Mesendoderm (in vitro differentiated cells): ENCODE results near the gene MICU1.

Experiments used
- DNase-seq: peaks from one replicate; pipeline ENCODE4 v3.0.0; 2013
- H2AK5ac ChIP-seq: 2 replicates; pipeline ENCODE4 v1.6.1; 2013; ENCODE audit warnings: low read length, inconsistent platforms
- H2BK120ac ChIP-seq: 2 replicates; pipeline ENCODE4 v1.6.1; 2013; ENCODE audit warnings: low read depth, mild to moderate bottlenecking, low read length, moderate library complexity, mixed read lengths
- H2BK15ac ChIP-seq: replicated peaks from 2 replicates; pipeline ENCODE4 v1.6.1; 2013; ENCODE audit warnings: low read depth, mild to moderate bottlenecking, moderate library complexity
- H2BK5ac ChIP-seq: 2 replicates; pipeline ENCODE4 v1.6.1; 2013; ENCODE audit warnings: low read length, inconsistent platforms
- H3K18ac ChIP-seq: 2 replicates; pipeline ENCODE4 v1.6.1; 2013; ENCODE audit warnings: mild to moderate bottlenecking, low read length, mixed read lengths
- H3K23ac ChIP-seq: one replicate; pipeline ENCODE4 v1.6.1; 2013; ENCODE audit warnings: low read length
- H3K27ac ChIP-seq: 2 replicates; pipeline ENCODE4 v1.5.1; 2013; ENCODE audit warnings: low read depth, mild to moderate bottlenecking, inconsistent platforms, low read length, moderate library complexity
- H3K27me3 ChIP-seq: 2 replicates; pipeline ENCODE4 v1.6.1; 2013; ENCODE audit warnings: low read length, control low read depth, mild to moderate bottlenecking, inconsistent platforms; ENCODE audit not compliant: insufficient read depth, poor library complexity
- H3K36me3 ChIP-seq: 2 replicates; pipeline ENCODE4 v1.6.1; 2013; ENCODE audit warnings: low read length, inconsistent platforms; ENCODE audit not compliant: control insufficient read depth, insufficient read depth
- H3K4ac ChIP-seq: one replicate; pipeline ENCODE4 v1.6.1; 2013; ENCODE audit warnings: low read depth, mild to moderate bottlenecking, low read length, moderate library complexity
- H3K4me1 ChIP-seq: 2 replicates; pipeline ENCODE4 v1.6.1; 2013; ENCODE audit warnings: low read depth, low read length, inconsistent platforms; ENCODE audit not compliant: control insufficient read depth
- H3K4me2 ChIP-seq: 2 replicates; pipeline ENCODE4 v1.6.1; 2013; ENCODE audit warnings: low read length
- H3K4me3 ChIP-seq: 2 replicates; pipeline ENCODE4 v1.5.1; 2013; ENCODE audit warnings: mild to moderate bottlenecking, low read length
- H3K56ac ChIP-seq: one replicate; pipeline ENCODE4 v1.6.1; 2013; ENCODE audit warnings: low read length
- H3K79me1 ChIP-seq: 2 replicates; pipeline ENCODE4 v1.6.1; 2013; ENCODE audit warnings: low read length, inconsistent platforms
- H3K79me2 ChIP-seq: 2 replicates; pipeline ENCODE4 v1.6.1; 2013; ENCODE audit warnings: mild to moderate bottlenecking, low read length; ENCODE audit not compliant: control insufficient read depth, insufficient read depth
- H3K9ac ChIP-seq: 2 replicates; pipeline ENCODE4 v1.6.1; 2013; ENCODE audit warnings: low read length, inconsistent platforms
- H4K5ac ChIP-seq: one replicate; pipeline ENCODE4 v1.6.1; 2013; ENCODE audit warnings: low read length
- H4K8ac ChIP-seq: one replicate; pipeline ENCODE4 v1.6.1; 2013; ENCODE audit warnings: low read depth, mild to moderate bottlenecking, control low read depth, low read length, moderate library complexity
- WGBS: extraction: QIAGEN DNeasy Blood & Tissue Kit; methylation state at CpG from one replicate; pipeline ENCODE4 v1.1.7; 2013; ENCODE audit warnings: low lambda C conversion rate, missing lambda C conversion rate; ENCODE audit not compliant: insufficient coverage; ENCODE audit errors: extremely low coverage; 5-methylcytosine and 5-hydroxymethylcytosine counted together

Gene MICU1

GRCh38 chr10:72588266-72588665 is 37.6 kb downstream of the MICU1 start:
- Histone ChIP-seq H2BK5ac (no peak overlapping the region), H3K4ac (no peak overlapping the region), H3K79me1 (no peaks in the 10 kb centered on the region), H3K9ac (no peak overlapping the region), H3K56ac (no peak overlapping the region), H4K8ac (no peak overlapping the region), H3K4me3 (no peak overlapping the region), H3K18ac (no peak overlapping the region), H3K23ac (no peak overlapping the region), H3K27me3 (no peaks in the 10 kb centered on the region), H3K36me3 (no peaks in the 10 kb centered on the region), H3K27ac (no peak overlapping the region), H2BK15ac (no peak overlapping the region), H2AK5ac (no peak overlapping the region), H3K79me2 (no peaks in the 10 kb centered on the region), H3K4me1 (no peaks in the 10 kb centered on the region), H4K5ac (no peak overlapping the region), H2BK120ac (no peak overlapping the region), H3K4me2 (no peak overlapping the region)
- whole genome bisulfite sequencing: no CpG with 5 or more reads among the region's 3 CpGs
- no peak for DNase-seq

GRCh38 chr10:72587568-72587967 is 38.3 kb downstream of the MICU1 start:
- H3K4me1 ChIP-seq: no peaks in the 10 kb centered on the region
- H3K18ac ChIP-seq: no peak overlapping the region
- H3K79me2 ChIP-seq: no peaks in the 10 kb centered on the region
- WGBS: no CpG with 5 or more reads among the region's 5 CpGs
- H3K4me2 ChIP-seq: no peak overlapping the region
- H2BK15ac ChIP-seq: no peak overlapping the region
- H3K4me3 ChIP-seq: no peak overlapping the region
- no peak overlapping the region for H2BK5ac ChIP-seq
- no peak overlapping the region for H3K23ac ChIP-seq
- no peak overlapping the region for H4K8ac ChIP-seq
- H3K56ac ChIP-seq: no peak overlapping the region
- no peak overlapping the region for H2AK5ac ChIP-seq
- H3K4ac ChIP-seq: no peak overlapping the region
- no peaks in the 10 kb centered on the region for H3K79me1 ChIP-seq
- H3K9ac ChIP-seq: no peak overlapping the region
- no peak overlapping the region for H2BK120ac ChIP-seq
- H3K27me3 ChIP-seq: no peaks in the 10 kb centered on the region
- no peak for DNase-seq
- no peak overlapping the region for H4K5ac ChIP-seq
- H3K27ac ChIP-seq: no peak overlapping the region
- no peaks in the 10 kb centered on the region for H3K36me3 ChIP-seq

- Histone ChIP-seq H3K23ac (no peak overlapping the region), H3K4me3 (no peak overlapping the region), H3K9ac (no peak overlapping the region), H3K4me1 (no peaks in the 10 kb centered on the region), H3K56ac (no peak overlapping the region), H3K27me3 (no peaks in the 10 kb centered on the region), H3K36me3 (no peaks in the 10 kb centered on the region), H3K79me1 (no peaks in the 10 kb centered on the region), H3K79me2 (no peaks in the 10 kb centered on the region), H2BK5ac (no peak overlapping the region), H3K4ac (no peak overlapping the region), H4K8ac (no peak overlapping the region), H4K5ac (no peak overlapping the region), H3K4me2 (no peak overlapping the region), H2AK5ac (no peak overlapping the region), H2BK120ac (no peak overlapping the region), H3K27ac (no peak overlapping the region), H3K18ac (no peak overlapping the region), H2BK15ac (no peak overlapping the region)
- no CpG with 5 or more reads among the region's 4 CpGs for WGBS
- no peak for DNase-seq
Observed at GRCh38 chr10:72574636-72575035, 51.2 kb downstream of the MICU1 start.

GRCh38 chr10:72573079-72573478 is 52.8 kb downstream of the MICU1 start:
- no peak overlapping the region for H4K5ac ChIP-seq
- no peaks in the 10 kb centered on the region for H3K79me2 ChIP-seq
- H3K4ac ChIP-seq: no peak overlapping the region
- H2AK5ac ChIP-seq: no peak overlapping the region
- DNase-seq: no peak
- H3K9ac ChIP-seq: no peak overlapping the region
- H3K4me2 ChIP-seq: no peak overlapping the region
- no peaks in the 10 kb centered on the region for H3K36me3 ChIP-seq
- H3K4me3 ChIP-seq: no peak overlapping the region
- no peak overlapping the region for H3K18ac ChIP-seq
- H3K79me1 ChIP-seq: no peaks in the 10 kb centered on the region
- H3K27ac ChIP-seq: no peak overlapping the region
- WGBS: no CpG with 5 or more reads among the region's 2 CpGs
- H2BK15ac ChIP-seq: no peak overlapping the region
- no peaks in the 10 kb centered on the region for H3K4me1 ChIP-seq
- no peak overlapping the region for H3K56ac ChIP-seq
- H2BK5ac ChIP-seq: no peak overlapping the region
- H3K27me3 ChIP-seq: no peaks in the 10 kb centered on the region
- no peak overlapping the region for H3K23ac ChIP-seq
- H2BK120ac ChIP-seq: no peak overlapping the region
- no peak overlapping the region for H4K8ac ChIP-seq

DNA sequence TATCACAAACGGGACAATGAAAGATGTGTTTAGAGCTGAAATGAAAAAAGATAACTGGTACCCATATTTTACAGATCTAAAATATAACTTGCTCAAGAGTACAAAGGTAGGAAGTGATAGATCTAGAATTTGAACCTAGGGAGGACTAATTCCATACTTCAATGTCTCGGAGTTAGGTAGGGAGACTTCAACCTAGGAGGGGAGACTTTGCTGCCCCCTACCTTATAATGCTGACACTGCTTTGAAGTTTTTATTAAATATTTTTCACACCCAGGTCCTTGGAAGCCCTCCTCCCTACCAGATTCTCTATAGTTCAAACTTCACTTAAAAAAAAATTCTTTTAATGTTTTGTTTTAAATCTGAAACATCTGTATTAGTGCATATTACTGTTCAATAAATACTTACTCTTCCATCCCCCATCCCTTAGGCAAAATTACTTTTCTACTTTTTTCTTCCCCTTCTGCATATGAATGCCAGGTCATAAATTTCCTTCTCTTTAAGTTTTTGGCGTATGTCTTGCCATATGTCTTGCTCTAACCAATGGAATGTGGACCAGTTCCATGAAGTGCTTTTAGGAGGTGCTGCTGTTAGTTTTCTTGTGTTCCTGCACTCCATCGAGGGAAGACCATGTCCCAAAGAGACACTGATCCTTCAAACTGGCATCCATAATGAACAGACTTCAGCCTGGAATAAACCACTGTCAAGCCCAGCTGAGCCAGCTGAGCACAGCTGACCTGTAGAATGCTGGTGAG is 57.8 kb downstream of the MICU1 start:
- H3K9ac ChIP-seq: no peak overlapping the region
- WGBS: no CpG with 5 or more reads among the region's 4 CpGs

DNA sequence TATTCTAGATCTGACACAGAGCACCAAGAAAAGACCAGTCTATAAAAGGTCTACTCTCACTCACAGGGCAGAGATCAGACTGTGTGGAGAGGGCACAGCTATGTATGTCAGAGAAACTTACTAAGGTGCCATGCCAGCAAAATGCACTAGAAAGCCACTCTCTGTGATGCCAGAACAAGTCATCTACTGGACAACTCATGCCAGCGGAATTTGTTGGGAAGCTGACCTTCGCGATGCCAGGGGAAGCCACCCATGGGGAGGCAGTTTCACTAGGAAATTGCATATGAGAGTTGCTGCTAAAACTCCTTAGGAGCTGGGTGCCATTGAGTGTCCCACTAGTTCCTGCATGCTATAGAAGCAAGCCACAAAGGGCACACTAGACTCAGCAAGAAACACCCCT is 58.5 kb downstream of the MICU1 start:
- no peak for DNase-seq
- Histone ChIP-seq H3K18ac (no peak overlapping the region), H3K27ac (no peak overlapping the region), H2BK5ac (no peak overlapping the region), H3K4me1 (no peaks in the 10 kb centered on the region), H3K79me1 (peaks cover 2% of the 10 kb centered on the region), H2AK5ac (no peak overlapping the region), H3K56ac (no peak overlapping the region), H3K4ac (no peak overlapping the region), H3K79me2 (no peaks in the 10 kb centered on the region), H3K23ac (no peak overlapping the region), H2BK120ac (no peak overlapping the region), H3K4me2 (no peak overlapping the region), H3K36me3 (no peaks in the 10 kb centered on the region), H3K27me3 (no peaks in the 10 kb centered on the region), H3K4me3 (no peak overlapping the region), H4K5ac (no peak overlapping the region), H2BK15ac (no peak overlapping the region), H4K8ac (no peak overlapping the region), H3K9ac (no peak overlapping the region)
- WGBS: no CpG with 5 or more reads among the region's 3 CpGs

More for the DNA sequence above, 57.8 kb downstream of the MICU1 start:
- DNase-seq: peak; percentile 43
- no peaks in the 10 kb centered on the region for H3K36me3 ChIP-seq
- no peak overlapping the region for H3K4me3 ChIP-seq
- H3K27ac ChIP-seq: no peak overlapping the region
- no peak overlapping the region for H3K4me2 ChIP-seq
- no peak overlapping the region for H3K56ac ChIP-seq
- H2BK120ac ChIP-seq: no peak overlapping the region
- H3K4me1 ChIP-seq: no peaks in the 10 kb centered on the region
- H4K5ac ChIP-seq: no peak overlapping the region
- no peak overlapping the region for H4K8ac ChIP-seq
- H3K23ac ChIP-seq: no peak overlapping the region
- no peak overlapping the region for H2BK5ac ChIP-seq
- no peaks in the 10 kb centered on the region for H3K27me3 ChIP-seq
- no peaks in the 10 kb centered on the region for H3K79me2 ChIP-seq
- H3K4ac ChIP-seq: no peak overlapping the region
- no peak overlapping the region for H2AK5ac ChIP-seq
- peaks cover 2% of the 10 kb centered on the region for H3K79me1 ChIP-seq
- no peak overlapping the region for H3K18ac ChIP-seq
- H2BK15ac ChIP-seq: no peak overlapping the region
